Kidney (tissue), 14 donors: Measurements from ENCODE around the gene ACP4. TPM values are rescaled to one million over a fixed set of nuclear protein-coding genes. Genes with fewer than 3 reads are reported as not detected.

ENCODE experiments used
- DNase-seq, 5 donors: peaks; one replicate each; pipeline ENCODE4 v3.0.0-alpha.2; 2013 to 2020
- FAIRE-seq: peaks from 2 replicates; lab custom pipeline; 2012; peaks lifted over from hg19 to GRCh38; lab: Jason Lieb, UNC
- H3K27ac ChIP-seq, 2 donors: one replicate each; pipeline ENCODE4 v1.7.0; 2013; ENCODE audit warnings: low read depth in 2 of 2, low read length in 2 of 2, inconsistent platforms in 1 of 2
- H3K27me3 ChIP-seq: one replicate; pipeline ENCODE4 v1.7.1; 2013; ENCODE audit warnings: low read length, inconsistent platforms; ENCODE audit not compliant: control insufficient read depth, insufficient read depth
- H3K36me3 ChIP-seq, 3 donors: one replicate each; pipeline versions ENCODE4 v1.7.0 to v1.7.1; 2013; ENCODE audit warnings: low read length in 3 of 3, control low read depth in 1 of 3, inconsistent platforms in 1 of 3; ENCODE audit not compliant: insufficient read depth in 3 of 3, control insufficient read depth in 2 of 3
- H3K4me1 ChIP-seq, 3 donors: one replicate each; pipeline versions ENCODE4 v1.7.0 to v1.7.1; 2013; ENCODE audit warnings: low read length in 3 of 3, inconsistent platforms in 1 of 3, low read depth in 1 of 3; ENCODE audit not compliant: control insufficient read depth in 2 of 3, insufficient read depth in 2 of 3
- H3K4me3 ChIP-seq, 3 donors: one replicate each; pipeline versions ENCODE4 v1.7.0 to v1.8.1; 2013; ENCODE audit warnings: low read length in 3 of 3, control low read depth in 1 of 3, inconsistent platforms in 1 of 3
- H3K9ac ChIP-seq, 3 donors: one replicate each; pipeline versions ENCODE4 v1.7.0 to v1.7.1; 2013; ENCODE audit warnings: low read length in 3 of 3, control low read depth in 1 of 3, inconsistent platforms in 1 of 3
- H3K9me3 ChIP-seq, 3 donors: one replicate each; pipeline versions ENCODE4 v1.7.0 to v1.7.1; 2013; ENCODE audit warnings: low read length in 3 of 3, control low read depth in 1 of 3, inconsistent platforms in 1 of 3; ENCODE audit not compliant: control insufficient read depth in 2 of 3, insufficient read depth in 1 of 3
- CTCF ChIP-seq: IDR thresholded peaks from 3 replicates; pipeline ENCODE4 v1.5.1; 2012; ENCODE audit warnings: mild to moderate bottlenecking, moderate library complexity, borderline replicate concordance; ENCODE audit not compliant: insufficient read depth; ENCODE audit errors: extremely low read depth
- intact Hi-C: fragments of 100-400 bp; cut with DNase I; formaldehyde crosslinking; loops from one replicate; pipeline ENCODE4 v1.11.1; 2022
- polyA plus RNA-seq: library from polyadenylated mRNA; stranded (reverse); fragments of 350-450 nt; fragmentation: Illumina TruSeq; extraction: RNeasy Lipid Tissue Mini Kit (QIAGEN cat#74804); gene quantifications from one replicate; pipeline ENCODE4 v1.2.3, GENCODE V29; 2014; ENCODE audit warnings: low read depth, low replicate concordance; ENCODE audit not compliant: insufficient read depth
- total RNA-seq: library from RNA; stranded (reverse); fragmentation: NEBNext Ultra II Directional; extraction: Animal tissue kit (Norgen Biotek cat#: 25700); gene quantifications from one replicate; pipeline ENCODE4 v1.2.1, GENCODE V29; 2021
- donor health status: control.
- donor health status: control.
- donor health status: control.
- donor health status: control.
- donor health status: control.
- donor health status: DM: yes; HTN: yes; CAD: no.
- donor health status: Normal renal cell carcinoma (clear cell type).

ACP4 gene
- total and polyA plus RNA-seq, 2 donors from 2014 or later = not detected

DNA sequence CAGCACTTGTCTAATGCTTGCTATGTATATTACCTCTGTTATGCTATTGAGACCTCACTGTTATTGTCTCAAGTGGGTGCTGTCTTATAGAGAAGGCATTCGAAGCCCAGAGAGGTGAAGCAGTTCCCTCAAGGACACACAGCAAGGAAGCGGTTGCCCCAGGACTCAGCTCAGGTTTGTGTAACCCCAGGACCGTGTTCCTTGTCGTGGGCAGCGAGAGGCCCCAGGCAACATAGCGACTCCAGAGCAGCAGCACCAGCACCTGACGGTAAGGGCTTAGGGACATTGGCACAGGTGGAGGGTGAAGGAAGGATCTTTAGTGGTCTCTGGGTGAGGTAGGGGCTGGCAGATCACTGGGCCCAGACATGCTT lies 40.8 kb downstream of the ACP4 start:
- no peak overlapping the region for H3K9ac ChIP-seq
- FAIRE-seq (no peak), DNase-seq (no peak)
- no peak for TF ChIP-seq CTCF
- H3K4me1 ChIP-seq = peaks cover 0 to 12% (median 0%) of the 10 kb centered on the region in 3 donors
- no peaks in the 10 kb centered on the region for H3K27me3 ChIP-seq
- no peak overlapping the region for H3K4me3 ChIP-seq
- peak overlapping the region; percentile 53 to 63 for H3K27ac ChIP-seq
- no peaks in the 10 kb centered on the region for H3K36me3 ChIP-seq
- H3K9me3 ChIP-seq = no peaks in the 10 kb centered on the region
- intact Hi-C loops = no loop called here

DNA sequence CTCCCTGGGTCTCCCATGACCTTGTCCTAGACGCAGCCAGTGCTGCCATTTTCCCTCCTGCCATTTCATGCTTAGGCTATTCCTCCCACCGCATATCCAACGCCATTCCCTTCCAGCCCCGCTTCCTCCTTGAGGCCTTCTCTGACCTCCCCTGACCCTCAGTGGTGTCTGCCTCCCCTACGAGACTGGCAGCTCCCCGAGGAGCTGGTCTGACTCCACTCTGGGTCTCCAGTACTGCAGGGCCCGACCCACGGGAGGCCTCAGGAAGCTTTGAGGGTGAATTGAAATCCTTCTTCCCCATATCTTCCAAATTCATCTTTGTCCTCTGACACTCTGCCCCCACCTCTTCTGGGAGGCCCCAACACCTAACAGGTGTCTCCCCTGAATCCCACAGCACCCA lies 42.5 kb downstream of the ACP4 start:
- no peak for FAIRE-seq
- intact Hi-C loops = no loop called here

GRCh38 chr19:50833117-50833801 lies 43.0 kb downstream of the ACP4 start, which contains the start of gene KLK15:
TSS of gene KLK15 (minus strand) at chr19:50833574. CDS start at chr19:50831492, 2,082 bp downstream.
- DNase-seq (no peak), FAIRE-seq (no peak)
- Histone ChIP-seq H3K27me3 (no peaks in the 10 kb centered on the region), H3K9ac (no peak within 1 kb of the TSS), H3K27ac (no peak within 1 kb of the TSS), H3K9me3 (no peaks in the 10 kb centered on the region), H3K36me3 (no peaks in the 10 kb centered on the region), H3K4me3 (no peak within 1 kb of the TSS), H3K4me1 (peaks cover 0 to 18% (median 0%) of the 10 kb centered on the region in 3 donors)
- intact Hi-C loops = no loop called here
- TF ChIP-seq CTCF = no peak

More for the DNA sequence above, 42.5 kb downstream of the ACP4 start:
- DNase-seq = no peak
- no peaks in the 10 kb centered on the region for H3K9me3 ChIP-seq
- no peak for TF ChIP-seq CTCF
- no peaks in the 10 kb centered on the region for H3K27me3 ChIP-seq
- no peaks in the 10 kb centered on the region for H3K36me3 ChIP-seq
- H3K4me1 ChIP-seq = peaks cover 0 to 18% (median 0%) of the 10 kb centered on the region in 3 donors
- H3K4me3 ChIP-seq = no peak overlapping the region
- H3K27ac ChIP-seq = no peak overlapping the region
- no peak overlapping the region for H3K9ac ChIP-seq
